ENCODE data around the gene PUM2. TPM values are rescaled to one million over a fixed set of nuclear protein-coding genes. Genes with fewer than 3 reads are reported as not detected.

PUM2 gene
- total and polyA plus RNA-seq, 9 donors: 40.3 to 148 (median 95.9) TPM

- TF ChIP-seq EP300 (IDR thresholded peaks at IDR 0.05) (no peak), CTCF (IDR thresholded peaks at IDR 0.05) (no peak), POLR2A (IDR thresholded peaks at IDR 0.05) (no peak)
- no peak for DNase-seq
- H3K27ac ChIP-seq: no peak overlapping the region
- H3K4me3 ChIP-seq: no peak overlapping the region
- 94 to 97% (median 94%) methylated on average over 5 of the region's 5 CpGs for WGBS, 3 donors
- no peaks in the 10 kb centered on the region for H3K9me3 ChIP-seq
- no peaks in the 10 kb centered on the region for H3K36me3 ChIP-seq
- no peaks in the 10 kb centered on the region for H3K27me3 ChIP-seq
- H3K4me1 ChIP-seq (ENCODE audit: insufficient read depth): no peaks in the 10 kb centered on the region
- intact Hi-C loops (cut with DNase I): no loop called here
Measured at GRCh38 chr2:20232837-20233207, 117.8 kb downstream of the PUM2 start.

- H3K36me3 ChIP-seq: no peaks in the 10 kb centered on the region
- WGBS, 3 donors: 76 to 80% (median 77%) methylated on average over 6 of the region's 6 CpGs
- H3K9me3 ChIP-seq: no peaks in the 10 kb centered on the region
- DNase-seq: no peak
- no peak overlapping the region for H3K4me3 ChIP-seq
- H3K27ac ChIP-seq: no peak overlapping the region
- no peaks in the 10 kb centered on the region for H3K27me3 ChIP-seq
- intact Hi-C loops (cut with DNase I): no loop called here
- H3K4me1 ChIP-seq (ENCODE audit: insufficient read depth): no peaks in the 10 kb centered on the region
- TF ChIP-seq CTCF (IDR thresholded peaks at IDR 0.05) (no peak), EP300 (IDR thresholded peaks at IDR 0.05) (no peak), POLR2A (IDR thresholded peaks at IDR 0.05) (no peak)
Measured at GRCh38 chr2:20231598-20232026, 119.0 kb downstream of the PUM2 start.

GRCh38 chr2:20231159-20231558 is 119.5 kb downstream of the PUM2 start:
- no peak overlapping the region for H3K27ac ChIP-seq
- no peaks in the 10 kb centered on the region for H3K27me3 ChIP-seq
- DNase-seq: no peak
- H3K9me3 ChIP-seq: no peaks in the 10 kb centered on the region
- no peak for TF ChIP-seq EP300 (IDR thresholded peaks at IDR 0.05)
- TF ChIP-seq POLR2A (IDR thresholded peaks at IDR 0.05): no peak
- no peak for TF ChIP-seq CTCF (IDR thresholded peaks at IDR 0.05)
- intact Hi-C loops (cut with DNase I): no loop called here
- 83 to 87% (median 85%) methylated on average over 6 of the region's 6 CpGs for WGBS, 3 donors
- no peaks in the 10 kb centered on the region for H3K36me3 ChIP-seq
- no peaks in the 10 kb centered on the region for H3K4me1 ChIP-seq (ENCODE audit: insufficient read depth)
- H3K4me3 ChIP-seq: no peak overlapping the region

GRCh38 chr2:20230114-20230425 is 120.6 kb downstream of the PUM2 start:
- H3K4me3 ChIP-seq: no peak overlapping the region
- H3K4me1 ChIP-seq (ENCODE audit: insufficient read depth): peaks cover 2% of the 10 kb centered on the region
- no peaks in the 10 kb centered on the region for H3K9me3 ChIP-seq
- WGBS, 3 donors: 80 to 90% (median 87%) methylated on average over 4 of the region's 4 CpGs
- no peak overlapping the region for H3K27ac ChIP-seq
- TF ChIP-seq POLR2A (IDR thresholded peaks at IDR 0.05): no peak
- TF ChIP-seq EP300 (IDR thresholded peaks at IDR 0.05): no peak
- TF ChIP-seq CTCF (IDR thresholded peaks at IDR 0.05): no peak
- no peaks in the 10 kb centered on the region for H3K27me3 ChIP-seq
- DNase-seq: no peak
- intact Hi-C loops (cut with DNase I): no loop called here
- H3K36me3 ChIP-seq: no peaks in the 10 kb centered on the region
